ENCODE results near the gene SH3PXD2B.
A peak's percentile ranks its signal among the peaks of the same experiment; 100 is the strongest.

SH3PXD2B gene

DNA sequence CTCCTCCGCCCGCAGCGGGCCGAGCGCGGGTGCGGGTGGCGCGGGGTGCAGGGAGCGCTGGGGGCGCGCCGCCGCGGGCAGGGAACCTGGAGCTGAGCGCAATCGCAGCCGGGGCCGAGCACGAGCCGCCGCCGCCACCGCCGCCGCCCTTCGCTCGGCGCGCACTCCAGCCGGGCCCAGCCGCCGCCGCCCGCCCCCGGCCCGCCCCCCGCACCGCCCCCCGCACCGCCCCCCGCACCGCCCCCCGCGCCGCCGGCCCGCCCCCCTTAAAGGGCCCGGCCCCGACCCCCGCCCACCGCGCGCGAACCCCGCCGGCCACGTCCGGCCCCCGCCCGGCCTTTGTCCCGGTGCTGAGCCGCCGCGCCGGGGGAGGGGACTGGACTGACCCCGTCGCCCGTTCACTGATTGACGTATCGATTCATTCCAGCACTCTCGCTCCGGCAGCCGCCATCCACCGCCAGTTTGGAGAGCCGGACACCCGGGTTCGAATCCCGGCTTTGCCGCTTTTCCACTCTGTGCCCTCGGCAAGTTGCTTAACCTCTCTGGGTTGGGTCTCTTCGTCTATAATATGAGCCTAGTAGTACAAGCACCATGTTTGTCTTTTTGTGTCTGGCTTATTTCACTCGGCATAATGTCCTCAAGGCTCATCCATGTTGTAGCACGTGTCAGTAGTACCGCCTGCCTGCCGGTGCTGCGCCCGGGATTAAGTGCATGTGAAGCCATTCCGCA, at the start of gene SH3PXD2B:
Gene SH3PXD2B (minus strand): TSS at position 168 of the 729 bp plus-strand sequence. CDS start 173 bp downstream, outside the sequence.
- POLR2A ChIA-PET (ENCODE audit: low non-redundant PET): interaction anchor here (0.5 kb wide), 1 partner anchor 268 kb away, joined by 6 read pairs; no protein-coding TSS in a partner anchor
- H3K27ac ChIP-seq: peak within 1 kb of the TSS; percentile 97
- no peak for TF ChIP-seq CTCF (conservative IDR thresholded peaks at IDR 0.05; ENCODE audit: low read depth)
- peak; percentile 72 for DNase-seq (ENCODE audit: low spot score)
- CTCF ChIA-PET: interaction anchor here (5.2 kb wide), 1 partner anchor 16 kb away, joined by 42 read pairs; no protein-coding TSS in a partner anchor

GRCh38 chr5:172502969-172503368, 48.6 kb upstream of the SH3PXD2B start:
- POLR2A ChIA-PET (ENCODE audit: low non-redundant PET): no interaction called here
- peak; percentile 56 for DNase-seq (ENCODE audit: low spot score)
- no peak for TF ChIP-seq CTCF (conservative IDR thresholded peaks at IDR 0.05; ENCODE audit: low read depth)

DNA sequence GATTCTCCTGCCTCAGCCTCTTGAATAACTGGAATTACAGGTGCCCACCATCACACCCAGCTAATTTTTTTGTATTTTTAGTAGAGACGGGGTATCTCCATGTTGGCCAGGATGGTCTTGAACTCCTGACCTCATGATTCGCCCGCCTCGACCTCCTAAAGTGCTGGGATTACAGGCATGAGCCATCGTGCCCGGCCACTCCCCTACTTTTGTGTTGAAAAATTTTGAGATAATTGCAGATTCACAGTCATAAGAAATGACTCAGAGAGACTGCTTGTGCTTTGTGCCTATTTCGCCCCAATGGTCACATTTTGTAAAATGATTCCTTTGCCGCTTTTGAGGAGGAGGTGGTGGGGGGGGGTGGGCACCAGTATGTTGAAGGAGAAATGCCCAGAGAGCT, 48.1 kb upstream of the SH3PXD2B start:
- ChIA-PET CTCF (no interaction called here), POLR2A (ENCODE audit: low non-redundant PET) (no interaction called here)
- no peak for TF ChIP-seq CTCF (conservative IDR thresholded peaks at IDR 0.05; ENCODE audit: low read depth)
- H3K27ac ChIP-seq: no peak overlapping the region
- no peak for DNase-seq (ENCODE audit: low spot score)

More at GRCh38 chr5:172502969-172503368, 48.6 kb upstream of the SH3PXD2B start:
- CTCF ChIA-PET: no interaction called here
- no peak overlapping the region for H3K27ac ChIP-seq

GRCh38 chr5:172501708-172502320, 47.5 kb upstream of the SH3PXD2B start:
- no peak for TF ChIP-seq CTCF (conservative IDR thresholded peaks at IDR 0.05; ENCODE audit: low read depth)
- CTCF ChIA-PET: interaction anchor here (0.8 kb wide), 1 partner anchor 195 kb away, joined by 4 read pairs; no protein-coding TSS in a partner anchor
- DNase-seq (ENCODE audit: low spot score): no peak
- POLR2A ChIA-PET (ENCODE audit: low non-redundant PET): no interaction called here
- no peak overlapping the region for H3K27ac ChIP-seq

DNA sequence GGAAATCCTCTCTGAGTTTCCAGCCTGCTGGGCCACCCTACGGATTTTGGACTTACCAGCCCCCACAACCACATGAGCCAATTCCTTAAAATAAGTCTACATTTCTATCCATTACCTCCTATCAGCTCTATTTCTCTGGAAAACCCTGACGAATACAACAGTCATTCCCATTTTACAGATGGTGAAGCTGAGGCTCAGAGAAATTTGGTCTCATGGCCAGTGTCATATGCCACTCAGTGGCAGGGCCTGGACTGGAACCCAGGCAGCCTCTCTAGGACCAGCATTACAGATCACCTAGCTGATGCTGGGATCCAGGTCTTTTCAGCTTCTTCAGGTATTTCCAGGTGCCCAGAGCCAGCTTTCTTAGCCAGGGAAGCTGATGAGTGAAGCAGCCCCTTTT, 45.0 kb upstream of the SH3PXD2B start:
- no peak overlapping the region for H3K27ac ChIP-seq
- TF ChIP-seq CTCF (conservative IDR thresholded peaks at IDR 0.05; ENCODE audit: low read depth): no peak
- DNase-seq (ENCODE audit: low spot score): no peak
- ChIA-PET POLR2A (ENCODE audit: low non-redundant PET) (no interaction called here), CTCF (interaction anchor here (0.7 kb wide), 1 partner anchor 422 kb away, joined by 3 read pairs; no protein-coding TSS in a partner anchor)

DNA sequence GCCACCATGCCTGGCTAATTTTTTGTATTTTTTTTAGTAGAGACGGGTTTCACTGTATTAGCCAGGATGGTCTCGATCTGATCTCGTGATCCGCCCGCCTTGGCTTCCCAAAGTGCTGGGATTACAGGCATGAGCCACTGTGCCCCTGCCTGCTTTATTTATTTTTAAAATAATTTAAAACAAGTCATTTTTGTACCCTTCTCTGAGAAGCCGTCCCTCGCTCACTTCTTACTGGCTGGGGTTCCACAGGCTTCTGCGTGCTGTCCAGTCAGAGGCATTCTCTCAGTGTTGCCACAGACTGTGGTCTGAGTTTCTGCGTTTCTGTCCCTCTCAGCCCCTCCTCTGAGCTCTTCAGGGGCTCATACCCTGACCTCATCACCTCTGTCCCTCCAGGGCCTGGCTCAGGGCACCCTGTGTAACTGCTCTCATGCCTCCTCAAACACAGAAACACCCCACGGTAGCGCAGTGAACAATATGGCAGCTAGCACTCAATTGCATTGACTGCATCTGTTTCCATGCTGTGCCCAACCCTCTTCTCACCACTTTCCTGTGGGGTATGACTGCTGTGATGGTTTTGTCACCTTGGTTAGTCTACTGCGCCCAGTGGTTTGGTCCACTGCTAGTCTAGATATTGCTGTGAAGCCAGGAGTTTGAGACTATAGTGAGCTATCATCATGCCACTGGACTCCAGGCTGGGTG, 44.3 kb upstream of the SH3PXD2B start:
- no peak for DNase-seq (ENCODE audit: low spot score)
- no peak overlapping the region for H3K27ac ChIP-seq
- POLR2A ChIA-PET (ENCODE audit: low non-redundant PET): no interaction called here
- no peak for TF ChIP-seq CTCF (conservative IDR thresholded peaks at IDR 0.05; ENCODE audit: low read depth)
- CTCF ChIA-PET: no interaction called here

Data from RWPE1 (cell line).